Hematopoietic multipotent progenitor cell treated with erythropoietin and hydrocortisone succinate and interleukin-3 and kit ligand, for 15 days (in vitro differentiated cells): ENCODE measurements around the gene ERN1.
"Not testable (repeated sequence)": the region's sequence is repeated elsewhere in the genome, so short reads cannot be mapped to it uniquely, and the experiment has no call there.

Experiments
- DNase-seq: peaks from one replicate; pipeline ENCODE4 v3.0.0-alpha.2; 2015; ENCODE audit warnings: low spot score

Gene ERN1

DNA sequence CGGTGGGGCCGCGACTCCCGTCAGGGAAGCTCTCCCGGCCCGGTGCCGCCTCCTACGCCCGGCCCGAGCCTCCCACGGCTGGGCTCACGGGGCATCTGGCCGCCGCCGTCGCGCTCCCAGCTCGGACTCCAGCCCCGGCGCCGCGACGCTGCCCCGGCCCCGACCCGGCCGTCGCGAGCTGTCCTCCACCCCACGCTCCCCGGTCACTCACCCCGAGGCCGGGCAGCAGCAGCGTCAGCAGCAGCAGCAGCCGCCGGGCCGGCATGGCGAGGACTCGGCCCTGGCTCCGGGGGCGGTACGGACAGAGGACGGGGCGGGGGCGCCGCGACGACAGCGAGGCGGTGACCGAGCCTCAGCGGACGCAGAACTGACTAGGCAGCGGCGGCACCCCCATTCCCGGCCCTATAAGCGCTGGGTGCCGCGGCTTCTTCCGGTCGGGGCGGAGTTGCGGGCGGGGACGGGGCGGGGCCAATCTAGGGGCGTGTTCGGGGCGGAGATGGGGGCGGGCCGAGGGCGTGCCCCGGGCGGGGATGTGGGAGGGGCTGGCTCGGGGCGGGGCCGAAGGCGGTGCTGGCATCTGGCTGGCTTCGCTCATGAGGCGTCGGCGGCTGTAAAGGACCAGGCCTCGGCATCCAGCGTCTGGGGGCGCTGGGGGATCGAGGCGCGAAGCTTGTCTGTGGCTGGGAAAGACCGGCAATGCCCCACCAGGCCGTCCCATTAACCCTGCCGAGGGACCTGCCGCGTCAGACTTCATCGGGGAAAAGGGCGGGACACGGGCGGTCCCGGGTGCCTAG lies at the start of gene ERN1:
TSS of gene ERN1 (minus strand) at position 380 of the 794 bp plus-strand sequence. CDS start at position 265, 115 bp downstream.
- peak; percentile 90 for DNase-seq

DNA sequence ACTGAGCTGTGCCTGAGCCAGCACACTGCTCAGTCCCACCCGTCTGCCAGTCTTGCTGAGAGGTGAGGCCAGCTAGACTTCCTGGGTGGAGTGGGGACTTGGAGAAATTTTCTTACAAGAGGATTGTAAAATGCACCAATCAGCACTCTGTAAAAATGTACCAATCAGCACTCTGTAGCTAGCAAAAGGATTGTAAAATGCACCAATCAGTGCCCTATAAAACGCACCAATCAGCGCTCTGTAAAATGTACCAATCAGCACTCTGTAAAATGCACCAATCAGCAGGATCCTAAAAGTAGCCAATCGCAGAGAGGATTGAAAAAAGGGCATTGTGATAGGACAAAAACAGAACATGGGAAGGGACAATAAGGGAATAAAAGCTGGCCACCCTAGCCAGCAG lies 49.1 kb upstream of the ERN1 start:
- DNase-seq, result not testable (repeated sequence)

DNA sequence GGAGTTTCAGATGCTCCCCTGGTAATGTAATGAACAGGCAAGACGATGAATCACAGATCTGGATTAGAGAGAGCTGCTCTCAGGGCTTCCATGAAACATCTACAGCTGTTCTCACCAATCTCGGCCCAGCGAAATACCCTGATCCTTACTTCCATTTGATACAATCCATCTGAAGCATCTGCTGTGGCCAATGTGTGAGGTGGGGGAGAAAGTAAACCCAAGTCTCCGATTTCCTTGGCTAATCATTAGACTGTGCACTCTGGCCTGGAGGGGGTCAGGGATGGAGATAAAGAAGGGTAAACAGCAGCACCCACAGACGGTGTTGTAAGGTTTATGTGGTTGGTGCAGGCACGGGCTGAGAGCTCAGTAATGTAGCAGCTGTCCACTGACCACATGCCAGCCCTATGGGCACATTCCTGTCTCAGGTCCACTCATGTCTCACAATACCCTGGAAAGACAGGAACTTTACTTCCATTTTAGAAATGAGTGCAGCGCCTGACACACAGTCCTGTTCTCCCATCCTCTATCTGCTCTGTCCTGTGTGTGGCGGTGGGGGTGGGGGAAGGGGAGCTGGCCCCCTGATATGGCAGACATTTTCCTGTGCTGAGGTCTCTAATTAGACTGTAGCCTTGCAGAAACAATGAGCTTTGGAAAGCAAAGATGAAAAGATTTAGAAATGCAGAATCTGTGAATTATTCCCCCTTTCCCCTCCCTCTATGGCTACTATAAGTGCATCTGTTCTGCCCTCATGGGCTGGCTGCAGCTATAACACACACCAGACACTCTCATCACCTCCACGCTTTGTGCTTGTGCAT lies 48.3 kb upstream of the ERN1 start:
- no peak for DNase-seq

DNA sequence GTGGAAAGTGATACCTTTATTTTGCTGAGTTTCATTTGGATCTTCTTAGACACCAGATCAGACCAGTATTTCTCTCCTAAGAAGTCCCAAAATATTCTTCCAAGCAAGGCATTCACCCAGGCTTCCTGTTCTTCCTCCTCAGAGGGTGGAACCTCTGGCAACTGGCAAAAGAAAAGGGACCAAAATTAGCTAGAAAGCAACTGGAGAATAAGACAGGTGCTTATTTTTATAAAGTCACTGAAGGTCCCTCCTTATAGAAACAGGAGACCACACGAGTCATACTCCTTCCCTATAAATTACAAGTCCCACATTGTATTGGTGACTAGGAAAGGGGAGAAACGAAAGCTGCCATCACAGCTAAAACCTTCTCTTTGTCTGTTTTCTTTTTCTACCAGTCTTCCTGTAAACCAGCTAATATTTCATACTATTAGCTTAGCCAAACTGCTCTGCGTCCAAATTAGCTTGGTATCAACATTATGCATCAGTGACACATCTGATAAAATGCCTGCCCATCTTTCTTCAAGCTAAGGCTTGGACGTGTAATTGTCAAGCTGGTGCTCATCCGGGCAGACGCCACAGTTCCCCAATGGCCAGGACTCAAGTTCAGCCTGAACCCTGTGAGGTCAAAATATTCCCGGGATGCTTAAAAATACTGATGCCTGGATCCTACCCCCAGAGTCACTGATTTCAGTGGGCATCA lies 47.5 kb upstream of the ERN1 start:
- DNase-seq, result no peak

DNA sequence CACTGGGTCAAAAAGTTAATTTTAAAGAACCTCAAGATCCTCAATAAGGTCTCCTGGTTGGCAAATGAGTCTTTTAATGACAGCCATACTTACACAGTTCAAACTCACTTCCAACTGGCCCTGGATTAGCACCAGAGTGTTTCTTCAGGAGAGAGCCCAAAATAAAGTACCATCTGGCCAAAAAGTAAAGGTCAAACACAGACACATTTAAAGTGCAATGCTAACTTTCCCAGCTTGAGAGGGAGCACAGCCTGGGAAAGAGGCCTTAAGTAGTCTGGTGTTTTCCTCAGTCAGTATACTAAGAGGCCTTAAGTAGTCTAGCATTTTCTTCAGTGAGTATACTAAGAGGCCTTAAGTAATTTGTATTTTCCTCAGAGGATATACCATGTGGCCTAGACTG lies 46.6 kb upstream of the ERN1 start:
- no peak for DNase-seq

DNA sequence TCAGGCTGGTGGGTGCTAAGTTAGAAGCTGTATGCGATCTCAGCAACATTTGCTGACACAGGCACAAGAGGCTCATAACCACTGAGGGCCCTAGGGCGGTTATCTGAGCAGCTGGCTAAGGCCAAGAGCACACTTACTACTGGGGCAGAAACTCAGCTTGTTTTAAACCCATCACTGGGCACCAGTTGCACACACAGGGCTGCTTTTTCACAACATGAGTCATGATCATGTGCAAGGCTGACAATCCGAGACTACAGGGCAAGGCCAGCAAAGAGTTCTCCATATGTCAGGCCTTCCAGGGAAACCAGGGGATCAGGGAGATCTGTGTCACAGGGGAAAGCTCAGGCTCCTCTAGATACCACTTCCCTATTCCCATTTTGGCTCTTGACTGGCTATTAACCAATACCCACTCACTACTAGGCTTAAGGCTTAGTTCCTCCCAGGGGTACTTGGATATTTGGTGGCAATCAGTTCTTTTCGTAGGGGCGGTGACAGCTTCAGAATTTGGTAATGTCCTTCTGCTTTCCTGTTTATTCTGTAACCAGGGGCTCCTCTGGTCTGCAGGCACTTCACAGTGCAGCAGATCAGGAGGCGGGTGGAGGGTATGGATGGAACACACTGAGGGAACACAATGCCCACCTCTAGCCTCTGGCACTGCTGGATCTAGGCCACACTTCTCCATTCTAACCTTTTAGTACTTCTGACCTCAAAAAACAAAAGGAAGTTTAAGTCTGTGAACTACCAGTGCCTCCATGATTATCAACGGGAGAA lies 44.9 kb upstream of the ERN1 start:
- no peak for DNase-seq

GRCh38 chr17:64173646-64174045 lies 43.7 kb upstream of the ERN1 start:
- no peak for DNase-seq

- no peak for DNase-seq
Observed at GRCh38 chr17:64172510-64172909, 42.6 kb upstream of the ERN1 start.

- no peak for DNase-seq
Observed at GRCh38 chr17:64171041-64171440, 41.1 kb upstream of the ERN1 start.

- DNase-seq, result no peak
Observed at GRCh38 chr17:64170286-64170685, 40.3 kb upstream of the ERN1 start.

GRCh38 chr17:64167666-64168065 lies 37.7 kb upstream of the ERN1 start:
- not testable (repeated sequence) for DNase-seq

GRCh38 chr17:64166876-64167275 lies 36.9 kb upstream of the ERN1 start:
- DNase-seq, result no peak

- DNase-seq, result no peak
Observed at GRCh38 chr17:64165347-64165746, 35.4 kb upstream of the ERN1 start.

DNA sequence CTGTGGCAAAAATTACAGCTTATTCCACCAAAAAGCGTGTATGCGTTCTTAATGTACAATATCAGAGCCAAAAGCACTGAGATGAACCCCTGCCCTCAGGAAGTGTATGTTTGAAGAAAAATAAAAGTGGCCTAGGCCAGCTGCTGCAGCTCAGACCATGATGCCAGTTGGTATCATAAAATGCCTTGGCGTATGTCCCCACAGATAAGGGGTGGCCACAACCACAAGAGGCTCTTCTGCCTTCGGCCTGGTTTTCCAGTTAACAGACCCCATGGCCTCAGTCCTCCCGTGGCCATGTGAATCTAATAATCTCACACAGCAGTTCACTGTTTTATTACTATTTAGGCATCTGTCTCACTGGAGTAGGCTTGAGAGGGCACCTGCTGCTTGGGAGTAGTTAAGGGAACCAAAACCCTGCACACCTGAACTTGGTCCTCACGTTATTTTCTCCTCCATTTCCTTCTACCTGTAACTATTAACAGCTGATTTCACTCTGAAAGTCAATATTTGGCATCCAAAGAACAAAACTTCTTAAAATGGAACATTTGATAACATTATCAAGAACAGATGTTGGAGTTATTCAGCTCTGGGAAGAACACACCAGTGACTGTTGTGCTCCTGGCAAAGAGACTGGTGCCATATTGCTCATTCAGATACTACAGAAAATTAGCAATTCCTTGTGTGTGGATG lies 34.8 kb upstream of the ERN1 start:
- peak; percentile 61 for DNase-seq

DNA sequence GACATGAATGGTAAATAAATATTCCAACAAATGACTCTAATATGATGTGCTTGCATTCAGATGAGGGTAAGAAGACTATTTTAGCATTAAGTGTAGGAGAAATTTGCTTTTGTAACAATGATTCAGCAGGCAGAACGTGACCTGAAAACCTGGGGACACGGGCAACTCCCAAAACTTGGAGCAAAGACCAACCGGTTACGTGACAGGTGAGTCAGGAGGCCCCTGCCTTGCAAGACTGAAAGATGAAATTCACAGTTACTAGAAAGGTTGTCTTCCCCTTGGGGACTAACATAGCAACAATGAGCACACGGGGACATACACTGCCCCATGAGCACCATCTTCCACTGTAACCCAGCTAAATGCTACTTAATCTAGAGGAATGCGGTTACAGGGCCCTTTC lies 33.5 kb upstream of the ERN1 start:
- DNase-seq, result no peak

- DNase-seq, result peak; percentile 49
Observed at GRCh38 chr17:64162554-64162953, 32.6 kb upstream of the ERN1 start.

DNA sequence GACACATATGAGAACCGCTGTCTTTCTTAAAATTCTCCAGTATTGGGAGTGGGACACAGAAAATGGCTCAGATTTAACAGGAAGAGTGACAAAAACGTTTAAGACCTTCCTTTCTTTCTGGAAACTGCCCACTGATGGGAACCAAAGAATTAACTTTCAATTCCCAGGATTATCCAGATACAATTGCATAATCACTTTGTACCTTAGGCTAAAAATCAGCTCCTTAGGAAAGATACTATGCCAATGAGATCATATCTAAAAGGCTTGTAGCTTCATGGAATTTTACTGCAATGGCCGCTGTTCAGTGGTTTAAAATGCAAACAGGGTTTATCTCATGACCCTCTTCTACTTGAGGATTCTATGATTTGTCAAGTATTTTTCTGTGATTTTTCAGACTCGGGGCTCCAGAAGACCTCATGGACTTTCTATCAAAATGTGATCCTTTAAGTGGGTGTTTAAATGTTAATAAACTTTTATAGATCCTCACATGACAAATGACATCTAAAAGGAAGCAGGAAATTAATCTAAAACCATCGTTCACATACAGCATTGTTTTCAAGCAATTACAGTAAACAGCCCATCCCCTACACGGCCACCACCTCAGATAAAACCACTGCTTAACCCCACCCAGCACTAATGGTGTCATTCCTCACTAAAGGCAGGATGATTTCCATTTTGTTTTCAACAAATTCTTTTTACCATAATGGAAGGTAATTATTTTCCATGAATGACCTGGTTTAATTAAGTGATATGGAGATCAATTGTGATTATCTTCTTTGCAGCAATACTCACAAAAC lies 31.6 kb upstream of the ERN1 start:
- DNase-seq, result no peak

- DNase-seq, result no peak
Observed at GRCh38 chr17:64160378-64160777, 30.4 kb upstream of the ERN1 start.

DNA sequence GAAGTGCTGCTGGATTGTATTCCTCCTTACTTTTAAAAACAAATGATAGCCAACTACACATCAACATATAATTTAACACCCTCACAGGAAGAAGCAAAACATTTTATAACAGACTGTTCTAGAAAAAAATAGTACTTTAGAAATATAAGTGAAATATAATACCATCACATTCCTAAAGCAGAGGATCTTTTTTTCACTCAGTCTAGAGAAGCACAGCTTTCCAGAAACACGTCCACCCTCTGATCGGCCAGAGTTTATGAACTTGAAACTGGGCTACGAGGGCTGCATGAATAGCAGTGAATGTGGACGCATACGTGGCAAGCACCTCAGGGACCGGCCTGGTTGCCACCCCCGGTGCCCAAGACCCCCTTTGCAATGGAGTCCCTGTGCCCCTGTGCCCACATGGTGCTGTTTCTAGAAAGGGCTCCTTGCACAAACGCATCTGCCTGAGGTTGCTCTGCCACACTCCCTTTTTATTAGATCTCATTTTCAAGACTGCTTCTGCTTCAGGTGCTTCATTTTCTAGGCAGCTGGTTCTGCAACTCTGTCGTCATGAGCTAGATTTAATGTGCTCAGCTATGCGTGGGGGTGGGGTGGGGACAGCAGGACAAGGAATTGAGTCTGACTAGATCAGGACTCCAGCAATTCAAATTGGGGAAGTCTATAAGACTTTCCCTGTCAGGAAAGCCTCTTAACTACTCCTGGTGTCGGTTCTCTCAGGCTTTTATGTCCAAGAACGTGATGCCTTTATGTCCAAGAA lies 29.1 kb upstream of the ERN1 start:
- DNase-seq, result no peak

- no peak for DNase-seq
Observed at GRCh38 chr17:64158406-64158805, 28.5 kb upstream of the ERN1 start.
